HG02571 (cell line): ENCODE results near the gene SDCBP2.

Experiments
- ATAC-seq: cut with Tn5 transposase; IDR thresholded peaks from one replicate; pipeline ENCODE4 v1.9.1; 2021; ENCODE audit warnings: mild to moderate bottlenecking, moderate library complexity; ENCODE audit not compliant: unreplicated experiment

The SDCBP2 gene

DNA sequence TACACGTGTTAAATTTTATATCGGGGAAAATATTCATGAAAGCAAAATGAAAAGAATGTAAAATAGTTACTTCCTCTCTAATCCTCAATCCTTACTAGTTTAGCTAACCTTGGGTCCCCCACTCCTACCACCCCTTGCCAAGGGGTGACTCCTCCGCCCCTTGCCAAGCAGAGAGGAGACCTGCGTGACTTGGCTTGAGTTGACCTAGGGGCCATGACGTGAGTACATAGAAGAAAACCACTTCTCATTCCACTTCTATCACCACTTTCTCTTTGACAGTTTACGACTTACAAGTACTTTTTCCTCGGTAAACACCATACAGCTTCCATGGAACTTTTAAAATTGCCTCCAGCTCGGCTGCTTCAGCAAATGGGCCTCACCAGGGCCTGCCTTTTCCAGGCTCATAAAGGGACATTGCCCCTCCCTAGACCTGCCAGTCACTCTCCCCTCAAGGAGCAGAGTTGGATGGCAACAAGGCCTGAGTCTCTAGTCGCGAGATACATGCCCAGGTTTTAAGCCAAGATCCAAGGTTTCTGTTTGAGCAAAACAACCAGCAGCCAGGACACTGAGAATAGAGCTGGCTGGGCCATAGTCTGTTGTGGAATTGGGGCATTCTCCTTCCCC is 29.9 kb downstream of the SDCBP2 start:
- no peak for ATAC-seq

DNA sequence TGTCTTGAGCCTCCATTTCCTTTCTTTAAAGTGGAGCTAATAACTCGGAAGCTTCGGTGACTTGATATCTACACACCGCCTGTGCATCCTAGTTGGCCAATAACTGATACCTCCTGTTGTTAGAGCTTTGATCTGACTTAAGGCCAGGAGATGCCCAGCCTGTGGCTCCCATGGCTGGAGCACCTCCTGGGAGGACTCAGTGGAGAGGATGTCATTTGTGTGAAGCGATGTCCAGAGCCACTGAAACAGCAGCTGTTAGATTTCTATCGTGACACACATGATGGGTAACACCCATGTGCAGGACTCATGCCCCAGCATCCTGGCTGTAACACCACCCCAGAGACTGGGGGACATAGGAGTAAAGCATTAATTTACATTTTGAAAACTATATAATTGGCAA is 30.8 kb downstream of the SDCBP2 start:
- no peak for ATAC-seq

DNA sequence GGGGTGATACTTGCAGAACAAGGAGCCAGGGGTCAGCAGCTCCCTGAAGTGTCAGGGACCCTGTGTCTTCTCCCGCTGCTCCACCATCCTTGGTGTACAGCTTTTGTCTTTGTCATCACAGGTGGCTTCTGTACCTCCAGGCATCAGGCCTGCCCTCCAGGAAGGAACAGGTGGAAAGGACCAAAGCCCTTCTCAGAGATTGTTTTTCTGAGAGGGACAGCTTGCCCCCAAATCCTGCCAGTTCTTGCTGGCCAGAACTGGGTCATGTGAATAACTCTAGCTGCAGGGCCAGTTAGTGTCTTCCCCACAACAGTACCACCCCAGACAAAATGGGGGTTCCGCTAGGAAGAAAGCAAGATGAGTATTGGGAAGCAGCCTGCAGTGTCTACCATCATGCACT is 31.5 kb downstream of the SDCBP2 start:
- ATAC-seq, result no peak

DNA sequence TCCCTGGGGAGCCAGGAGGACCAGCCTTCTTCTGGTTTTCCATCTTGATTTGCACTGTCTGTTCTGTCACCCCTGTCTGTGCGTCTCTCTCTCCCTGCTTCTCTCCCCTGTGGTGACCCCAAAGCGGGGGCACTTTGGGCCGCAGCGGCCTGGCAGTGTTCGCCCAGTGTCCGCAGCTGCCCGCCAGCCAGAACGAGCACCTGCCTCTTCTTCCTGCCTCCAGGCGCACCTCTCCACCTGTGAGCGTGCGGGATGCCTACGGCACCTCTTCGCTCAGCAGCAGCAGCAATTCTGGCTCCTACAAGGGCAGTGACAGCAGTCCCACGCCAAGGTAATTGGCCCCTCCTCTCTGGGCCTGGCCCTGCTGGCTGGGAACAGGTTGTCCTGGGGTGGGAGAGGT is 32.0 kb downstream of the SDCBP2 start:
- ATAC-seq, result no peak

DNA sequence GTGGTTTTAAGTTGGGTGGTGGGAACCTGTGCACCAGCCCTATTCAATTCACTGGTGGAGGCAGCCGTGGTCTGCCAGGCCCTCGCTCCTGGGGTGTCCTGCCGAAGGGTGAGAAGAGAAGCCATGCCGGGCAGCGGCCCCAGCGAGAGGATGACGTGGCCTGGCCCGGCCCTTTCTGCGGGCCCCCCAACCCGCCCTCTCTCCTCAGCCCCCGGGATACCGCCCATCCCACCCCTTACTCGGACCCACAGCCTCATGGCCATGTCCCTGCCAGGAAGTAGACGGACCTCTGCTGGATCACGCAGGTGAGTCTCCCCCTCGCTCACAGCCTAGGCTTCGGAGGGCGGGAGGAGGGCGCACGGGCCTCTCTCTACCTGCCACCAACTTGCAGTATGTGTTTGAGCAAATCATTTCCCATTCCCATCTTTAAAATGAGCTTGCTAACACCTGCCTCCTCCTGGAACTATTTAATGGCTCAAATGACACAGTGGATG is 32.8 kb downstream of the SDCBP2 start:
- ATAC-seq, result no peak

DNA sequence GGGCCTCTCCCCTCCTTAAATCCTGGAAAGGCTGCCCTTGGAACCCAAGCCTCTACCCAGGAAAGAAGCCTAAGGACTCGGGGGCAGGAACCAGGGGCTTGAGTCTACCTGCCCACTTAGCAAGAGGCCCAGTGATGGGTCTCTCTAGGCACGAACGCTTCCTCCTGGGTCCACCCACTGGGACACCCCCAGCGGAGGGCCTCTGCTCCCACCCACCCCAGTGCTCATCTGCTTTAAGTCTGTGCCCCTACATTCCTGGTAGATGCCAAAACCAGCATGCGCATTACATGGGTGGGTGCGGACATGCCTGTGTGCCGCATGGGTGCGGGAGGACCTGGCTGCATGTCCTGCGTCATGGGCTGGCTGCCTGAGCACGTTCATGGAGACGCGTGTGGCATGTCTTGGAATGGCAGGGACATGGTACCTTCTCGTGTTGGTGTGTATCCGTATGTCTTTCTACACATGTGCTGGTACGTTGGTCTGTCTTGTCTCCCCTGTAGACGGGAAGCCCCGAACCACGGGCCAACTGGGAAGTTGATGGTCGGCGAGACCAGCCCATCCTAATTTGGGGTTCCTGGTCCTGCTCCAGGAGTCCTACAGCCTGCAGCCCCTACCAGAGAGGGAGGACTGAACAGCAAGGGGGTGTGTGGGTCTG is 33.5 kb downstream of the SDCBP2 start:
- no peak for ATAC-seq

DNA sequence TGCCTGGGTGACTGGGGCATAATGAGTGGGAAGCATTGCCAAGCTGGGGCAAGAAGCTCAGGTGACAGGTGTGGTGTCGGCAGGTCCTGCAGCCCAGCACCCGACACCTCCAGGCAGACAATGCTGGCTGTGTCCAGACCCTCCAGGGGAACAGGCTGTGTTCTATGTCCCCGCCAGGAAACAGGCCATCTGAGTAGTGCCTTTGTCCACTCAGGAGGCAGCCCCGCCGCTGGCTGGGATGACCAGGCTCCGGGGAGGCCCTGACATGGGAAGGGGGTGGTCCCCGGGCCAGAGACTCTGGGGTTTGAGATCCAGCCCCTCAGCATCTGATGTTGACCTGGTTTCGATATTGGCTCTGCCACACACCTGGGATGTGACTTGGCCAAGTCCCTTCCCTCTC is 34.4 kb downstream of the SDCBP2 start:
- ATAC-seq, result no peak

DNA sequence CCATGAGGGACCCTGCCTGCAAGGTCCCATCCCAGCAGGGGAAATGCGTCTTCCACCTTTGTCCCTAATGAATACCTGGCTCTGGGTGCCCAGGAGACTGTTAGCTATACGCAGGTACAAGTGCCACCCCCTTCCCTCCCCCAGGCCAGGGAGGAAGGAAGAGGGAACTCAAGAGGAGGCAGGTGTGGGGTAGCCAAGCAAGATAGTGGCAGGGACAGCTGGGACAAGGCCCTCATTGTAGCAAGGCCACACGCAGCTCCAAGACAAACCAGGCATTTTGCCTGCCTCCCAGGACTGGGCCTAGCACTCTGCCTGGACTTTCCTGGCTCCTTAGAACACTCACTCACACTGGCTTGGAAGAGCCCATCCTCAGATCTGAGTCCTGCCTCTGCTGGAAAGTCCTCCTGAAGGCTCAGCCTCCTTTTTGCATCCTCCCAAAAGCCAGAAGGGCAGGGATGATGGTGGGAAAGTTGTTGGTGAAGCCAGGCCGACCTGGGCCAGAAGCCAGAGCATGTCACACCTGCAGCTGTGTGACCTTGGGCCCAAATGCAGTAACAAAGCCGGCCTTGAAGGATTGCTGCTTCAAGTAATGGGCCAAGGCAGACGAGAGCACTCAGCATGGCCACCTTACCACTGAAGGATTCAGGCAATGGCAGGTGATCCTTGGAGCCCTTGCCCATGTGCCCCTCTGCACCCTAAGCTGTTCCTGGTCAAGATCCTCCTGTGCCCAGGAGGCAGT is 35.1 kb downstream of the SDCBP2 start:
- ATAC-seq, result no peak

DNA sequence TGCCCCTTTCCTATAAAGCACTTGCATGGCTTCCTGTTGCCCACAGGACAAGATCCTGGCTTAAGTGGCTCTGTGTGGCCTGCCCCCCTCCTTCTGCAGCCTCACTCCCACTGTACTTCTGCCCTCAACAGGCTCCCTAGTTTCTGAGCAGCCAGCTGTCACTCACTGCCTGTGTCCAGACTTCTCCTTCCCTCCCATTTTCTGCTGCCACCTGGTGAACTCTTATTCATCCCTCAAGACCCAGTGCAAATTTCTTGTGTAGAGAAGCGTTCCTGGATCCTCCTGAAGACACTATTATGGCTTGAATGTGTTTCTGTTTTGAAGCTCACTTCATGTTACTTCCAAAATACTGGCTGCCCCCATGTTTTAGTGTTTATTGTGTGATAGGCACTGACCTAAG is 36.3 kb downstream of the SDCBP2 start:
- ATAC-seq, result no peak

DNA sequence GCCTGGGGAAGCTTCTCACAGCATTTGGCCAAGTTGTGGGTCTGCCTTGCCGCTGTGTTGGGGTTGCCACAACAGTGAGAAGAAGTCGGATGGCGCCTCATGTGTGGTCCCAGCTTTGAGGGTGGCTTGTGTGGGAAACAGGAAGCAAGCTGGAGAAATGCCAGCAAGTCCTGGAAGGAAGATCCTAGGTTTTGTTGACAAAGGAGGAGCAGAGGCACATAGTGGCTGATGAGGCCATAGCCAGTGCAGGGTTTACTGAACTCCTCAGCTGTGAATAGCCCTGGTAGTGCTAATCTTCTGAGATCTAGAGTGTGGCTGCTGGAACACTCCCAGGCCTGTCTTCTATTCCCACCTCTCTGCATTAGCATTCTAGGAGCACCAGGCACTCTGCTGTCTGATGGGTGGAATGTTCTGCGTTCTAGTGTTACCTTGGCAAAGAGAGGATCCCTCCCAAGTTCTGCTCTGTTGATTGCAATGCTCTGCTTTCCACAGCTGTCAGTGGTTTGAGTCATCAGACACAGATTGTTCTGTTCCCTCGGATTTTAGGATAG is 37.7 kb downstream of the SDCBP2 start:
- no peak for ATAC-seq

DNA sequence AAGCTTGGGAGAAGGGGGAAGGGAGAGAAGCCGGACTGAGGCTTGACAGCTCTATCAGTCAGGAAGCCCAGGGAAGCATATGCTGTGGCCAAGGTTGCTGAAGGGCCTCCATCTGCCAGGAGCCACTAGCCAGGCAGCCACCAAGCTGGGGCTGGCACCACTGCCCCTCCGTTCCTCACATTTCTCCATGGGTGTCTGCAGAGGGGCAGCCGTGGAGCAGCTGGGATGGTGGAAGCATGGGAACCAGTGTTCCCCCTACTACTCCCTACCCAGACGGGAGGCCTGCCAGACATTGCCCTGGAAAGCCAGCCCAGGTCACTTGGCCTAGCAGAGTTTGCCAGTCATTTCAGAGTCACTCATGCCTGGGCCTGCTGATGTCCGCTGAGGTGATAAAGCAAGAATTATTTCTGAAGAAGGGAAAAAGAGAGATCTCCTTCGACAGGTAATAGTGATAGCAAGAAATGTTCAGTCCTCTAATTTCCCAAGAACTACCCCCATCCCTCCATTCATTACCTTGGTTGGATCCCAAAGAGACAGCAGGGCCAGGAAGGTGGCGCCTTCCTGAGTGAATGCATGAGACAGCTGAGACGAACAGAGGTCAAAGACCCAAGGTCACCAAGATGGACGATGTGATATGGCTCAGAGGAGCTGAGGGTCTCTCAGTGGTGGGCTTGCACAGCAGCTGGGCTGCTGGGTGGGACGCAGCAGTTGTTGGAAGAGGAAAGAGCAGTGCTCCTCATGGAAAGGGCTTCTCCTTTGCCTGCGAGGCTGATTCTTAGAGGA is 41.0 kb downstream of the SDCBP2 start:
- ATAC-seq, result no peak

DNA sequence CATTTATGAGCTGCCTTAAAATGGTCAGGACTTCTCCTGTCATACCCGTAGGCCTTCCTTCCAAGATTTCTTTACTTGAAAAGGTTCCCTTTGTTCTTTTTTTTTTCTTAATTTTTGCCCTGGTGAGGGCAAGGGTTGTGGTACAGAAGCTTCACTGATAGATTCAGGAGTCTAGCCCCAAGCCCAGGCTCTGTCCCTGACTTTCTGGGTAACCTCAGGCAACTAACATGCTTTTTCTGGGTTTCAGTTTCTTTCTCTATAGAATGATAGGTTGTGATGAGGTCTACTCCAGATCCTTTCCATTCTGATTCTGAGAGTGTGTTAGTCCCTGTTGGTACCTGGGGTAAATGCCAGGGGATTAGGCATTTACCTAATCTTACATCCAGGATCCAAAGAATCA is 41.6 kb downstream of the SDCBP2 start:
- ATAC-seq, result no peak

DNA sequence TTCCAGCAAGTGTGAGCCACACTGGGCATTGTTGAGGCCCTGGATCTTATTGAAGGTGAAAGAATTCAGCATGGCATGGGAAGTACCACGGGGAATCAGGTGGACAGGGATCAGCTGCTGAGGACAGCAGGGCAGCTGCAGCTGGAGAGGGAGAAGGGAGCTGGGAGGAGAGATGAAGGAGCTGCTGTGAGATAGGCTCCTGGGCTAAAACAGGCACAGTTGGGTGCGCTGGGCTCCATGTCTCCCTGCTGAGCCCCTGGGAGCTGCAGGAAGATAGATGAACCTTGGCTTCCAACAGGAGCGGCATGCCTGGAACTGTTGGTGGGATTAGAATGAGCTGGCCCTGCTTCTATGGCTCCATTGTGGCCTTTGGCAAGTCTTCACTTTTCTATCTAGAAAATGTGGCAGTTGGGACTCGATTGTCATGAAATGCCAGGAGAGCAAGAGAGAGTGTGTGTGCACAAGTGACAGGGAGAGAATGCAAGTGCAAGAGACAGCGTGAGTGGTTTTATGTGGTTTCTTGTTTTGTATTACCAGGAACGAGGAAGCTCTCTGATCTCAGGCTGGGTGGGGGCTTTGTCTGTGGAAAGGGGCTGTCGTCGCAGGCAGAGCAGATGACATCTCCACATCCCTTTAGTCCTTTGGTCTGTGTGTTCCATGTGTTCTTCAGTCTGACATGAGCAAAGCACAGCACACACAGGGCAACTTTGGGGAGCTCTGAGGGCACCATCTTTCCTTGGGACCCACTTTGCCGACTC is 42.5 kb downstream of the SDCBP2 start:
- no peak for ATAC-seq

DNA sequence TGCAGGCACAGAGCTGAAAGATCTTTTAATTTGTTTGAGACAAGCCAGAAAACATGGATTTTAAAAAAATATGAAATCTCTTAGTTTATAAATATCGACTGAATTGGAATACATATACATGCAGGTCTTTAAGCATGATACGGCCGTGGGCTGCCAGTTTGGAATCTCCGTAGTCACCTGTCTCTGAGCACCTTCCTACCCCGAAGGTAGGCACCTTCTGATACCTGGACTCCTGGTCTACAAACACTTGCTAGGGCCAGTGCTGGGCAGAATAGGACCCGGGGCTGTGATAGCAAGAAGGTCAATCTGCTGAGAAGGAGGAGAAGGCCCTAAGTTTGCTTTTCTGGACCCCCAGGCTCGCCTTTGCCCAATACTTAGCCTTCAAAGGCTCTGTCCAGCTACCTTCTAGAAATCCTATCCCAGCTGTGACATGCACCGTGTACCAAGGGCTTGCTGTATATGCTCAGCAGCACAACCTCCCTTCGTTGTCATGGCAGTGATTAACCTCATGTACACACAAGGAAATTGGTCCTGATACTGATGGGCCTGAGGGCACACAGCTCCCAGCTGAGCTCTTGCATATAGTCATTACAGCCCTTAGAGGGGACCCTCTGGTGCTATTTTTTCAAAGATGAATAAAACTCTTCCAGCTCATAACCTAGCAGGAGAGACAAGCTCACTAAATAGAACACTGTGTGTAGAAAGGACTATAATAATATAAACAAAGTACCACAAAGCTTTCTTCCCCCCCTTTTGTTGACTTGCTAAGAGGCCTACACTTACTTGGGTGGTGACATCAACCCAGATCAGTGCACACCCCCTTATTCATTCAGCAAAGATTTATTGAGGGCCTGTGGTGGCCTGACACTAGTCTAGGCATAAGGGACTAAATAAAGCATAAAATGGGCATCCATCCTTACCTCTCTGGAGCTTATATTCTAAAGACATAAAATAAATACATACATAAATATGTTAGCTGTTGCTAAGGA is 45.1 kb downstream of the SDCBP2 start:
- ATAC-seq, result no peak

DNA sequence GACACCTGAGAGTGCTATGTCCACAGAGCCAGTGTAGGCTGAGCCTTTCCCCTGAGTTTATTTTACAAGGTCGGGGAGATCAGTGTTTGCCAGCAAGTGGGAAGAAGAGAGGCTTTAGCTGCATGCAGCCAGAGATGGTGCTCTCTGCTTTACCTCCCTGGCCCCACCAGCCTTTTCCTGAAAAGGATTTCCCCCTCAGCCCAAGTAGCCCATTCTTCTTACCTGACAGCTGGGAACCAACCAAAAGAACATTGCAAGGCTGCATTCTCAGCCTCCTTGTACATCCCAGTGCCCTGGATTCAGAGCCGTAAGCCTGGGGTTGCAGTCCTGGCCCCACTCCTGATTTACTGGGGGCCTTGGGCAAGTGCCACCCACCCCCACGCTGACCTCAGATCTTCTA is 46.0 kb downstream of the SDCBP2 start:
- ATAC-seq, result no peak

DNA sequence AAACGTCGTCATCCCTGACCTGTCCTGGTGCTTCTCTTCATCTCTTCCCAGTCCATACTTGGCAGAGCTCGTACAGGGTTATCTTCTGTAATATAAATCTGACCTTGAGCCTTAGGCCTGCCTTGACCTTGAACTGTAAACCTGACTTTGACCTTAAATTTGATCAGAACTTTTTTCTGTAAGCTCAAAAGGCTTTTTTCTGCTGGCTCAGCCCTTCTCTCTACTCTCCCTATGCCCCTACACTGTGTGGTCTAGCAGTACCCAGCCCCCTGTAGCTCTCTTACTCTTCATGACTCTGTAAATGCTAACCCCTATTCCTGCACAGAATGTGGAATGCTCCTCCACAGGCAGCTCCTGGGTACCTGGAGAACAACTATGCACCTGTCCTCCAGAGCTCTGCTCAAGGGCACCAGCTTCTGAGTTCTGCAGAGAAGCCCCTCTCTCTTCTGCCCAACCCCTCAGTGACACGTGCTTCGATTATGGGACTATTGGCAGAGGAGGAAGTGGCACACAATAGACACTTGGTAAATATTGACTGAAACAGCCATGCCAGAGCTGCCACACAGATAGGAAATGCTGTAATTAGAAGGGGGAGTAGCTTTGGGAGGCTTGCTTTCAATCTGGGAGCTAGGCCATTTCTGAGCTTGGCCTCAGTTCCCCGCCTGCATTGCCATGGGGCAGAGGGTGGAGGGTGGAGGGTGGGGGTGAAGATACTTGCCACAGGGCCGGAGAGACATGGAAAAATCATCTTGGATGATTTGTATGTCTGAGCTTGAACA is 47.5 kb downstream of the SDCBP2 start:
- no peak for ATAC-seq

DNA sequence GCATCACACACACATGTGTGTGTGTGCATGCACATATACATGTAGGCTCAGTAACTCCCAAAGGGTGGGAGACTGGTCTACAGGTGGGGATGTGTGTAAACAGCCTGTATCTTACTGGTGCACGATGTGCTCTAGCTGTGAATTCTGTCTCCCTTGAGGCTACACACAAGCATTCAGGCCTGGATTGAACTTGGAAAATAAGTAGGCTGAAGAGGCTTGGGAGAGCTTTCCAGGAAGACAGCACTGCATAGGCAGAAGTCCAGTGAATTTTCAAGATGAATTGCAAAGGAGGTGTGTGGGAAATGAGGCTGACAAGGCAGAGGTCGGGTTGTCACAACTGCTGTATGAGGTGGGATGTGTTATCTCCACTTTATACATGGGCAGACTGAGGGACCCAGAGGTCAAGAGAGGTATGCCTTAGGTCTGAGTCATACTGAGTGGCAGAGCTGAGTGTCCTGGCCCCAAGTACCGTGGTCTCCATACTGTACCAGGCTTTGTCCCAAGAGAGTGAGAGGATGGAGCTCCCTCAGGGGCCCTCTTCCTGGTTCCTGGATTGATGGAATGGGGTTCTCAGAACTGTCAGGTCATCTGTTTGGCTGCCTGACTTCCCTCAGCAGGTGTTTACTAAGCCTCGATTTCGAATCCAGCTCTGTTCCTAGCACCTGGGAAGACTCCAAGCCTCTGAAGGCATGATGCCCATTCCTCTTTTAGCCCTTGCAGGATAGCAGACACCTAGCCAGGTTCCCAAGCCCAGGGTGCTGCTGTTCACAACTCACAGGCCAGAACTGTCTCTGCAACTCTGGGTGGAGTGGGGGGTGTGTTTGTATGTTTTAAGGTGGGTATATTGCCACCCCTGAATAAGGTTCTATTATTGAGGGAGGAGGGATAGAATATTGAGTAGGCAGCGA is 48.5 kb downstream of the SDCBP2 start:
- ATAC-seq, result no peak
